Tibial nerve (tissue), 3 donors: Measurements from ENCODE around the gene PNMA1.

ENCODE experiments used
- POLR2A ChIP-seq, 2 donors: fragments of 450-650 bp; IDR thresholded peaks; one replicate each; pipeline ENCODE4 v1.6.1; 2017; ENCODE audit warnings: antibody characterized with exemption in 2 of 2, mild to moderate bottlenecking in 2 of 2, moderate library complexity in 2 of 2
- TF ChIP-seq, protein P1 (sequence below), 5 experiments: fragments of 200-600 bp in 3 of 5; fragments of 450-650 bp in 2 of 5; sonication (generic) in 3 of 5; IDR thresholded peaks; one replicate each; pipeline ENCODE4 v1.5.1; 2016 to 2019; ENCODE audit warnings: antibody characterized with exemption in 5 of 5, mild to moderate bottlenecking in 3 of 5, moderate library complexity in 2 of 5

DNA sequence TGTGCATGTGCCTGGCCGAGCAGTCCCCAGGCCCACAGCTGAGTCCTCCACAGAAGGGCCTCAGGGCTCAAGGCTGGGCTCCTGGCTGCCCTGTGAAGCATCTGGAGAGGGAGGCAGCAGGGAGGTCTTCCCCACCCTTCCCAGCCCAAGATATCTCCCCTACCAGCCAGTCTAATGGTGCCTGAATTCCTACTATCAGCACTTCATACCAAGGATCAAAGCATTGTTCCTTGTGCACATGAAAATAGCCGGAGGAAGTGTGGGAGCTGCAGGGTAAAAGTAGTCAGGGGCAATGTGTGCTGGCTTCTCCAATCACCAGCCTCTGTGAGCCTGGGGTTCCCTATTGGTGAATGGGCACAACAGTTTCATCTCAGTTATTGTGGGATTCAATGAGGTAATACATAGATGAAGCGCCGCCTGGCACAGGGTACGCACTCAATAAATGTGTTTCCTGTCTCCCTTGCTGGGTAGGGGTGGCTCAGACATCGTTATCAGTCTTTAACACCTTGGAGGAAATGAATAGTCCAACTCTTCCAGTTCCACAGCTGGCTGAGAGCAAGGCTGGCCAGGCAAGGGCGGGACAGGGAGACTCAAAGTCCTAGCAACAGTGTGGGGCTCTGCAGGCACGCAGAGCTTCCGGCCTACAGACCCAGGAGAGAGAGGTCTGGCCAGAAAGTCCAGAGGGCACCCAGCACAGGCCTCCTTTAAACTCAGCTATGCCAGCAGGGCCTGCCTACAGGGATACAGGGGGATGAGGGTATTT is 39.1 kb upstream of the PNMA1 start:
- TF ChIP-seq, protein P1, sequence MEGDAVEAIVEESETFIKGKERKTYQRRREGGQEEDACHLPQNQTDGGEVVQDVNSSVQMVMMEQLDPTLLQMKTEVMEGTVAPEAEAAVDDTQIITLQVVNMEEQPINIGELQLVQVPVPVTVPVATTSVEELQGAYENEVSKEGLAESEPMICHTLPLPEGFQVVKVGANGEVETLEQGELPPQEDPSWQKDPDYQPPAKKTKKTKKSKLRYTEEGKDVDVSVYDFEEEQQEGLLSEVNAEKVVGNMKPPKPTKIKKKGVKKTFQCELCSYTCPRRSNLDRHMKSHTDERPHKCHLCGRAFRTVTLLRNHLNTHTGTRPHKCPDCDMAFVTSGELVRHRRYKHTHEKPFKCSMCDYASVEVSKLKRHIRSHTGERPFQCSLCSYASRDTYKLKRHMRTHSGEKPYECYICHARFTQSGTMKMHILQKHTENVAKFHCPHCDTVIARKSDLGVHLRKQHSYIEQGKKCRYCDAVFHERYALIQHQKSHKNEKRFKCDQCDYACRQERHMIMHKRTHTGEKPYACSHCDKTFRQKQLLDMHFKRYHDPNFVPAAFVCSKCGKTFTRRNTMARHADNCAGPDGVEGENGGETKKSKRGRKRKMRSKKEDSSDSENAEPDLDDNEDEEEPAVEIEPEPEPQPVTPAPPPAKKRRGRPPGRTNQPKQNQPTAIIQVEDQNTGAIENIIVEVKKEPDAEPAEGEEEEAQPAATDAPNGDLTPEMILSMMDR (IDR thresholded peaks at IDR 0.05) = no peak
- TF ChIP-seq POLR2A (IDR thresholded peaks at IDR 0.05) = no peak
